Measurements from ENCODE around the gene STAB2. TPM values are rescaled to one million over a fixed set of nuclear protein-coding genes. Genes with fewer than 3 reads are reported as not detected.

The STAB2 gene
- polyA plus RNA-seq, 1 of the 3 experiments (the other 2 are of a cell fraction): not detected

DNA sequence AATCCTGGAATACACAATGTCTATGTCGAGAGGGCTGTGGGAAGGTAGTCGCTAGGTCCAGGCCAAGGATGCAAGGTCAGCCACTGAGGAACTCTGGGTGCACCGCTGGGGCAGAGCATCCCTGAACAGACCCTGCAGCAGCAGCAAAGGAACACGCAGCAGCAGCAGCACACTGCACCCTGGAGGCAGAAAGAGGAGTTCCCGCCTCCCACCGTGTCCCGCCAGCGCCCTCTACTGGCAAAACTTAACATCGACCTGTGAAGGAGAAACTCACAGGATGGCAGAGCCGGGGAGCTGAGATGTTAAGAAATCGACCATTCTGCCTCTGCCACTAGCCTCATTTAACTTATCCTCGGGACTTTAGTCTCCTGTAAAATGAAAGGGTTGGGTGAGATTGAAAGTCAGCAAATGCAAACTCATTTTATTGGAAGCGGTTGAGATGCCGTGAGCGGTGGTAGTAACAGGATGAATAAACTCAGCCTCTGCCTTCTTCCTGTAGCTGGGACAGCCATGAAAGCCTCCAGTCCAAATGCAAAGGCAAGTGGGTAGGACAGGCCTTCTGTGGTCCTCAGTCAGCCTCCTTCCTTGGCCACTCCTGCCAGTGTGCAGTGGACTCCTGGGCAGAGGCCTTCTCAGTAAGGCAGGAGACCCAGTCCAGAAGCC lies 45.6 kb downstream of the STAB2 start (continued):
- TF ChIP-seq YY1 (IDR thresholded peaks at IDR 0.05; ENCODE audit: low read depth) (no peak), FOSL2 (IDR thresholded peaks at IDR 0.05; ENCODE audit: borderline replicate concordance, low read depth) (no peak)

DNA sequence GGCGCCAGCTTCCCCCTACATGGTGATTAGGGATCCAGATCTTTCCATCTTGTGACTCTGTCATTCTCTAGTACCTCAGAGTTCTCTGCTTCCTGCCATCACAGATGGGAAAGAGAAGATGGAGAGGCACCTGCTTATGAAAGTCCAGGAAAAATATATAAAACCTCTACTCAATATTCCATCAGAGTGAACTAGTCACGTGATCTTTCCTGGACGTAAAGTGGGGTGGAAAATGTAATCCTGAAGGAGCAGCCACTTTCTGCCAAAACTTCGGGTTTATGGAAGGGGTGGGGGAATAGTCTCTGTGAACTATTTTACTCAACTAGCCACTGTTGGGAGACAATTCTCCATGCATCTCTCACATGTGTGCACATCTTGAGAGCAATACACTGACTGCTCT lies 47.7 kb downstream of the STAB2 start:
- no peaks in the 10 kb centered on the region for H3K27me3 ChIP-seq (ENCODE audit: insufficient read depth)
- H2AFZ ChIP-seq (ENCODE audit: low read depth): no peak overlapping the region
- H3F3A ChIP-seq (replicated peaks; ENCODE audit: insufficient read depth): no peaks in the 10 kb centered on the region
- no peaks in the 10 kb centered on the region for H3K9me2 ChIP-seq
- H3K9me3 ChIP-seq: no peaks in the 10 kb centered on the region
- H3K9ac ChIP-seq: no peak overlapping the region
- 56% methylated on average over 4 of the region's 4 CpGs for WGBS (ENCODE audit: low lambda C conversion rate)
- H3K79me2 ChIP-seq (ENCODE audit: insufficient read depth): no peaks in the 10 kb centered on the region
- no peak for DNase-seq
- TF ChIP-seq FOXM1 (IDR thresholded peaks at IDR 0.05; ENCODE audit: low read depth): no peak
- TF ChIP-seq TEAD4 (IDR thresholded peaks at IDR 0.05; ENCODE audit: borderline replicate concordance, insufficient read depth): no peak
- TF ChIP-seq GATA2 (CRISPR knock-in tag; IDR thresholded peaks at IDR 0.05): no peak
- H3K4me2 ChIP-seq: no peak overlapping the region
- H3K4me1 ChIP-seq (ENCODE audit: control insufficient read depth in 1 of 2, insufficient read depth in 2 of 2, low read depth in 1 of 2, low read length in 1 of 2): no peaks in the 10 kb centered on the region
- CTCF ChIA-PET: interaction anchor here (1.2 to 4.9 kb wide), 4 partner anchors 8 to 60 kb away, joined by 3 to 38 read pairs (median 4); no protein-coding TSS in a partner anchor
- POLR2A ChIA-PET: no interaction called here
- no peaks in the 10 kb centered on the region for H3K36me3 ChIP-seq (replicated peaks in 1 of 2; ENCODE audit: control insufficient read depth in 1 of 2, insufficient read depth in 2 of 2, low read length in 1 of 2)
- H3K4me3 ChIP-seq (ENCODE audit: low read depth in 2 of 2, low read length in 1 of 2): no peak overlapping the region
- H3K27ac ChIP-seq (ENCODE audit: low read depth in 2 of 2, low read length in 1 of 2): no peak overlapping the region
- H4K20me1 ChIP-seq (ENCODE audit: insufficient read depth): no peaks in the 10 kb centered on the region

DNA sequence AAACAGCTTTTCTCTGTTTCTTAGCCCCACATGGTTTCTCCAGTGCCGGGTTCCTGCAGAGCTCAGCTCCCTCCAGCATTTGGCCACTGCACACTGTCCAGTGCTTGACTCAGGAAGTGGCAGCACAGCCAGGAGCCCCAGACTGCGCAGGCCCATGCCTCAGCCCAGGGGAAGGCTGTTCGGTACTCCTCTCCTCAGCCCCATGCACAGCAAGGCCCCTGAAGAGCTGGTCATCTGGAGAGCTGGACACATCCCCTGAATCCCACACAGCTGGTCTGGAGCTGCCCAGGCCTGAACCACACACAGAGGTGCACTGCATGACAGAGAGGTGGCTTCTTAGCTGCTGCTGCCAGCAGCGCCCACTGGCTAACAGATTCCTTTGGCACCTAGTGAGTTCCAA lies 48.3 kb downstream of the STAB2 start:
- POLR2A ChIA-PET: no interaction called here
- CTCF ChIA-PET: interaction anchor here (1.2 to 1.9 kb wide), 3 partner anchors 8 to 61 kb away, joined by 3 to 6 read pairs (median 3); no protein-coding TSS in a partner anchor
- TF ChIP-seq NRF1 (IDR thresholded peaks at IDR 0.05; ENCODE audit: low read depth, low read length) (no peak), FOXM1 (IDR thresholded peaks at IDR 0.05; ENCODE audit: low read depth) (no peak), EZH2phosphoT487 (IDR thresholded peaks at IDR 0.05; ENCODE audit: borderline replicate concordance, low read depth) (no peak), JUND (IDR thresholded peaks at IDR 0.05) (no peak), EP300 (IDR thresholded peaks at IDR 0.05; ENCODE audit: borderline replicate concordance in 1 of 2, low read depth in 1 of 2, low read length in 1 of 2) (no peak), RAD21 (IDR thresholded peaks at IDR 0.05; ENCODE audit: low read length) (no peak), IRF3 (IDR thresholded peaks at IDR 0.05; ENCODE audit: low read depth, low read length) (no peak), PBX3 (IDR thresholded peaks at IDR 0.05) (no peak), RFX5 (IDR thresholded peaks at IDR 0.05; ENCODE audit: low read length) (no peak), ELF1 (IDR thresholded peaks at IDR 0.05) (no peak), RCOR1 (IDR thresholded peaks at IDR 0.05; ENCODE audit: low read length) (no peak), YY1 (IDR thresholded peaks at IDR 0.05; ENCODE audit: low read depth) (no peak), SMC3 (IDR thresholded peaks at IDR 0.05; ENCODE audit: low read depth, low read length) (no peak), USF2 (IDR thresholded peaks at IDR 0.05; ENCODE audit: borderline replicate concordance, low read depth, low read length) (no peak), FOSL2 (IDR thresholded peaks at IDR 0.05; ENCODE audit: borderline replicate concordance, low read depth) (no peak)
- TF ChIP-seq, protein P1, sequence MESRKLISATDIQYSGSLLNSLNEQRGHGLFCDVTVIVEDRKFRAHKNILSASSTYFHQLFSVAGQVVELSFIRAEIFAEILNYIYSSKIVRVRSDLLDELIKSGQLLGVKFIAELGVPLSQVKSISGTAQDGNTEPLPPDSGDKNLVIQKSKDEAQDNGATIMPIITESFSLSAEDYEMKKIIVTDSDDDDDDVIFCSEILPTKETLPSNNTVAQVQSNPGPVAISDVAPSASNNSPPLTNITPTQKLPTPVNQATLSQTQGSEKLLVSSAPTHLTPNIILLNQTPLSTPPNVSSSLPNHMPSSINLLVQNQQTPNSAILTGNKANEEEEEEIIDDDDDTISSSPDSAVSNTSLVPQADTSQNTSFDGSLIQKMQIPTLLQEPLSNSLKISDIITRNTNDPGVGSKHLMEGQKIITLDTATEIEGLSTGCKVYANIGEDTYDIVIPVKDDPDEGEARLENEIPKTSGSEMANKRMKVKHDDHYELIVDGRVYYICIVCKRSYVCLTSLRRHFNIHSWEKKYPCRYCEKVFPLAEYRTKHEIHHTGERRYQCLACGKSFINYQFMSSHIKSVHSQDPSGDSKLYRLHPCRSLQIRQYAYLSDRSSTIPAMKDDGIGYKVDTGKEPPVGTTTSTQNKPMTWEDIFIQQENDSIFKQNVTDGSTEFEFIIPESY (IDR thresholded peaks at IDR 0.05; ENCODE audit: borderline replicate concordance, low read depth): no peak
- TF ChIP-seq, protein P2, sequence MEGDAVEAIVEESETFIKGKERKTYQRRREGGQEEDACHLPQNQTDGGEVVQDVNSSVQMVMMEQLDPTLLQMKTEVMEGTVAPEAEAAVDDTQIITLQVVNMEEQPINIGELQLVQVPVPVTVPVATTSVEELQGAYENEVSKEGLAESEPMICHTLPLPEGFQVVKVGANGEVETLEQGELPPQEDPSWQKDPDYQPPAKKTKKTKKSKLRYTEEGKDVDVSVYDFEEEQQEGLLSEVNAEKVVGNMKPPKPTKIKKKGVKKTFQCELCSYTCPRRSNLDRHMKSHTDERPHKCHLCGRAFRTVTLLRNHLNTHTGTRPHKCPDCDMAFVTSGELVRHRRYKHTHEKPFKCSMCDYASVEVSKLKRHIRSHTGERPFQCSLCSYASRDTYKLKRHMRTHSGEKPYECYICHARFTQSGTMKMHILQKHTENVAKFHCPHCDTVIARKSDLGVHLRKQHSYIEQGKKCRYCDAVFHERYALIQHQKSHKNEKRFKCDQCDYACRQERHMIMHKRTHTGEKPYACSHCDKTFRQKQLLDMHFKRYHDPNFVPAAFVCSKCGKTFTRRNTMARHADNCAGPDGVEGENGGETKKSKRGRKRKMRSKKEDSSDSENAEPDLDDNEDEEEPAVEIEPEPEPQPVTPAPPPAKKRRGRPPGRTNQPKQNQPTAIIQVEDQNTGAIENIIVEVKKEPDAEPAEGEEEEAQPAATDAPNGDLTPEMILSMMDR (IDR thresholded peaks at IDR 0.05): no peak

More for the DNA sequence above, 48.3 kb downstream of the STAB2 start:
- no peak overlapping the region for H2AFZ ChIP-seq (ENCODE audit: low read depth)
- H3K27me3 ChIP-seq (ENCODE audit: insufficient read depth): no peaks in the 10 kb centered on the region
- no peaks in the 10 kb centered on the region for H3K79me2 ChIP-seq (ENCODE audit: insufficient read depth)
- H3K4me3 ChIP-seq (ENCODE audit: low read depth in 2 of 2, low read length in 1 of 2): no peak overlapping the region
- no peaks in the 10 kb centered on the region for H3K9me3 ChIP-seq
- H3K36me3 ChIP-seq (replicated peaks in 1 of 2; ENCODE audit: control insufficient read depth in 1 of 2, insufficient read depth in 2 of 2, low read length in 1 of 2): no peaks in the 10 kb centered on the region
- H4K20me1 ChIP-seq (ENCODE audit: insufficient read depth): no peaks in the 10 kb centered on the region
- no peak overlapping the region for H3K27ac ChIP-seq (ENCODE audit: low read depth in 2 of 2, low read length in 1 of 2)
- no peaks in the 10 kb centered on the region for H3K4me1 ChIP-seq (ENCODE audit: control insufficient read depth in 1 of 2, insufficient read depth in 2 of 2, low read depth in 1 of 2, low read length in 1 of 2)
- H3K9me2 ChIP-seq: no peaks in the 10 kb centered on the region
- no peak for DNase-seq
- no peak overlapping the region for H3K9ac ChIP-seq
- H3F3A ChIP-seq (replicated peaks; ENCODE audit: insufficient read depth): no peaks in the 10 kb centered on the region
- 64% methylated on average over 4 of the region's 4 CpGs for WGBS (ENCODE audit: low lambda C conversion rate)
- no peak overlapping the region for H3K4me2 ChIP-seq

All from SK-N-SH (cell line).